Ovary (tissue), 3 donors: Measurements from ENCODE around the gene SLC12A8.

ENCODE experiments used
- POLR2A ChIP-seq: fragments of 450-650 bp; IDR thresholded peaks from one replicate; pipeline ENCODE4 v1.6.1; 2017; ENCODE audit warnings: antibody characterized with exemption, mild to moderate bottlenecking, moderate library complexity
- TF ChIP-seq, protein P1 (sequence below), 3 donors: fragments of 450-650 bp in 2 of 3; fragments of 200-600 bp in 1 of 3; IDR thresholded peaks; one replicate each; pipeline versions ENCODE4 v1.5.1 to v1.8.0; 2016 to 2022; ENCODE audit warnings: antibody characterized with exemption in 3 of 3, mild to moderate bottlenecking in 1 of 3
- donor health status: DM: no; HTN: no; CAD: no.

DNA sequence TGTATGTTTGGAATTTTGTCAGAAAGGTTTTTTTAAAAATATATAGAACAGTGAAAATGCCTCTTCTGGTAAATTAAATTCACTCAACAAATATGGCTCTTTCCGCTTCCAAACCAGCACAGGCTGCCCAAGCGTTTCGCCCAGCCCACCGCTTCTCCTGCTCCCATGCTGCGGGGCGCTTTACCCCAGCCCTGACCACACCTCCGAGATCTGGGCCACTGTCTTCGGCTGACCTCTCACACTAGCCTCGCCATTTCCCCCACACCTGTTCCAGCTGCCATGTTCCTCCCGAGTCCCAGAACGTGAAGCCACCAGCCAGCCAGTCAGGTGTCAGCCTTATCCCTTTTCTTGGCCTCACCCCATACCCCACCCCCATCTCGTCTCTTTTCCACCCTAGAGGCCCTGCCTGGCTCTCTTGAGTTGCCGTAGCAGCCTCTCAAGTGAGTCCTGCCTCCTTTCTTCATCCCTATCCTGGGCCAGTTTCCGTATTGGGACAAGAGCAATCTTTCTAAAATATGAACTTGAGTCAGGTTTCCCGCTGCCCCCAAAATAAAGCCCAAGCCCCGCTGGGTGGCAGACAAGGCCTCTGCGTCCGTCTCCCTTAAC lies 46.5 kb downstream of the SLC12A8 start:
- TF ChIP-seq, protein P1, sequence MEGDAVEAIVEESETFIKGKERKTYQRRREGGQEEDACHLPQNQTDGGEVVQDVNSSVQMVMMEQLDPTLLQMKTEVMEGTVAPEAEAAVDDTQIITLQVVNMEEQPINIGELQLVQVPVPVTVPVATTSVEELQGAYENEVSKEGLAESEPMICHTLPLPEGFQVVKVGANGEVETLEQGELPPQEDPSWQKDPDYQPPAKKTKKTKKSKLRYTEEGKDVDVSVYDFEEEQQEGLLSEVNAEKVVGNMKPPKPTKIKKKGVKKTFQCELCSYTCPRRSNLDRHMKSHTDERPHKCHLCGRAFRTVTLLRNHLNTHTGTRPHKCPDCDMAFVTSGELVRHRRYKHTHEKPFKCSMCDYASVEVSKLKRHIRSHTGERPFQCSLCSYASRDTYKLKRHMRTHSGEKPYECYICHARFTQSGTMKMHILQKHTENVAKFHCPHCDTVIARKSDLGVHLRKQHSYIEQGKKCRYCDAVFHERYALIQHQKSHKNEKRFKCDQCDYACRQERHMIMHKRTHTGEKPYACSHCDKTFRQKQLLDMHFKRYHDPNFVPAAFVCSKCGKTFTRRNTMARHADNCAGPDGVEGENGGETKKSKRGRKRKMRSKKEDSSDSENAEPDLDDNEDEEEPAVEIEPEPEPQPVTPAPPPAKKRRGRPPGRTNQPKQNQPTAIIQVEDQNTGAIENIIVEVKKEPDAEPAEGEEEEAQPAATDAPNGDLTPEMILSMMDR (IDR thresholded peaks at IDR 0.05), result no peak
- TF ChIP-seq POLR2A, result no peak
